Sigmoid colon (tissue), 7 donors: ENCODE results near the gene COL15A1. TPM values are rescaled to one million over a fixed set of nuclear protein-coding genes. Genes with fewer than 3 reads are reported as not detected.

Experiments used
- DNase-seq: peaks from one replicate; pipeline ENCODE4 v3.0.0-alpha.2; 2019
- H3K27ac ChIP-seq, 4 donors: fragments of 200-600 bp; sonication (generic); one replicate each; pipeline ENCODE4 v1.5.1; 2016 to 2019; ENCODE audit warnings: mild to moderate bottlenecking in 1 of 4
- H3K27me3 ChIP-seq, 3 donors: fragments of 200-600 bp; sonication (generic); one replicate each; pipeline ENCODE4 v1.5.1; 2019; ENCODE audit warnings: mild to moderate bottlenecking in 1 of 3
- H3K36me3 ChIP-seq, 4 donors: fragments of 200-600 bp; sonication (generic); one replicate each; pipeline ENCODE4 v1.5.1; 2016 to 2019
- H3K4me1 ChIP-seq, 4 donors: fragments of 200-600 bp; sonication (generic); one replicate each; pipeline ENCODE4 v1.5.1; 2017 to 2019
- H3K4me3 ChIP-seq, 4 donors: fragments of 200-600 bp; sonication (generic); one replicate each; pipeline ENCODE4 v1.5.1; 2017 to 2019; ENCODE audit warnings: mild to moderate bottlenecking in 2 of 4, moderate library complexity in 1 of 4
- H3K9me3 ChIP-seq, 4 donors: fragments of 200-600 bp in 3 of 4; sonication (generic) in 3 of 4; one replicate each; pipeline versions ENCODE4 v1.5.1 to v1.6.1; 2013 to 2019
- CTCF ChIP-seq, 4 experiments: fragments of 450-650 bp in 3 of 4; fragments of 200-600 bp in 1 of 4; IDR thresholded peaks; one replicate each; pipeline ENCODE4 v1.5.1; 2016 to 2019; ENCODE audit warnings: antibody characterized with exemption in 4 of 4, mild to moderate bottlenecking in 3 of 4, moderate library complexity in 2 of 4
- EP300 ChIP-seq, 4 donors: sonication (generic); formaldehyde crosslinking; IDR thresholded peaks; one replicate each; pipeline ENCODE4 v1.6.1; 2017; ENCODE audit warnings: antibody characterized with exemption in 4 of 4
- POLR2A ChIP-seq, 2 donors: fragments of 450-650 bp; IDR thresholded peaks; one replicate each; pipeline ENCODE4 v1.6.1; 2016; ENCODE audit warnings: antibody characterized with exemption in 2 of 2, mild to moderate bottlenecking in 2 of 2, moderate library complexity in 2 of 2
- POLR2AphosphoS5 ChIP-seq, 4 donors: sonication (generic); formaldehyde crosslinking; IDR thresholded peaks; one replicate each; pipeline ENCODE4 v1.6.1; 2017; ENCODE audit warnings: antibody characterized with exemption in 4 of 4
- WGBS, 2 donors: extraction: QIAGEN DNeasy Blood & Tissue Kit; methylation state at CpG; one replicate each; pipeline ENCODE4 v1.1.7; 2013; 5-methylcytosine and 5-hydroxymethylcytosine counted together
- intact Hi-C: fragments of 100-400 bp; cut with DNase I; formaldehyde crosslinking; loops from one replicate; pipeline ENCODE4 v1.15.1; 2023
- polyA plus RNA-seq, 3 donors: library from polyadenylated mRNA; stranded (reverse); fragments of 200-250 nt; gene quantifications; one replicate each; pipeline ENCODE4 v1.2.3, GENCODE V29; 2013
- total RNA-seq, 4 donors: library from RNA; depleted of rRNA; stranded (reverse); fragments of >200 nt; gene quantifications; one replicate each; pipeline ENCODE4 v1.1.0, GENCODE V29; 2016
- donor health status: healthy with polysubstance abuse.
- donor health status: Bipolar disorder and iron deficiency.
- donor health status: healthy.

COL15A1 gene
- total and polyA plus RNA-seq, 7 donors: under 0.01 to 104 (median 21.4) TPM

- WGBS, 2 donors: 37 to 95% methylated on average over 2 of the region's 2 CpGs
- TF ChIP-seq POLR2AphosphoS5 (IDR thresholded peaks at IDR 0.05) (no peak), POLR2A (IDR thresholded peaks at IDR 0.05) (no peak), EP300 (IDR thresholded peaks at IDR 0.05) (no peak), CTCF (IDR thresholded peaks at IDR 0.05) (no peak)
- no peaks in the 10 kb centered on the region for H3K4me1 ChIP-seq
- no peak for DNase-seq
- H3K27me3 ChIP-seq: no peaks in the 10 kb centered on the region
- no peak overlapping the region for H3K27ac ChIP-seq
- H3K4me3 ChIP-seq: no peak overlapping the region
- intact Hi-C loops: no loop called here
- H3K9me3 ChIP-seq: no peaks in the 10 kb centered on the region
- H3K36me3 ChIP-seq: no peaks in the 10 kb centered on the region
Measured at GRCh38 chr9:98933890-98934289, 9.8 kb upstream of the COL15A1 start.

- intact Hi-C loops: no loop called here
- H3K27me3 ChIP-seq: no peaks in the 10 kb centered on the region
- no peak for DNase-seq
- H3K4me3 ChIP-seq: no peak overlapping the region
- no peaks in the 10 kb centered on the region for H3K4me1 ChIP-seq
- no peak overlapping the region for H3K27ac ChIP-seq
- TF ChIP-seq POLR2A (IDR thresholded peaks at IDR 0.05) (no peak), EP300 (IDR thresholded peaks at IDR 0.05) (no peak), POLR2AphosphoS5 (IDR thresholded peaks at IDR 0.05) (no peak), CTCF (IDR thresholded peaks at IDR 0.05) (no peak)
- no peaks in the 10 kb centered on the region for H3K9me3 ChIP-seq
- 55 to 57% methylated on average over 3 of the region's 3 CpGs for WGBS, 2 donors
- no peaks in the 10 kb centered on the region for H3K36me3 ChIP-seq
Measured at GRCh38 chr9:98935071-98935505, 8.6 kb upstream of the COL15A1 start.

GRCh38 chr9:98940276-98940675 lies 3.4 kb upstream of the COL15A1 start:
- no peak for TF ChIP-seq POLR2A (IDR thresholded peaks at IDR 0.05)
- no peak for TF ChIP-seq CTCF (IDR thresholded peaks at IDR 0.05)
- no peak for TF ChIP-seq POLR2AphosphoS5 (IDR thresholded peaks at IDR 0.05)
- TF ChIP-seq EP300 (IDR thresholded peaks at IDR 0.05): no peak
- no peak for DNase-seq
- intact Hi-C loops: no loop called here

GRCh38 chr9:98941946-98942523 lies 1.7 kb upstream of the COL15A1 start:
- intact Hi-C loops: loop anchor here (2.0 kb wide), 1 partner anchor 81 kb away; no protein-coding TSS in a partner anchor
- Histone ChIP-seq H3K9me3 (no peaks in the 10 kb centered on the region), H3K4me3 (no peak overlapping the region), H3K36me3 (no peaks in the 10 kb centered on the region), H3K27ac (peak overlapping the region; percentile 85 to 89 (median 87)), H3K4me1 (peaks cover 0 to 39% (median 30%) of the 10 kb centered on the region in 4 donors), H3K27me3 (no peaks in the 10 kb centered on the region)
- no peak for TF ChIP-seq EP300 (IDR thresholded peaks at IDR 0.05)
- no peak for TF ChIP-seq CTCF (IDR thresholded peaks at IDR 0.05)
- TF ChIP-seq POLR2A (IDR thresholded peaks at IDR 0.05): no peak
- no peak for TF ChIP-seq POLR2AphosphoS5 (IDR thresholded peaks at IDR 0.05)
- no peak for DNase-seq
- WGBS, 2 donors: 90% methylated on average over 8 of the region's 8 CpGs

More at GRCh38 chr9:98940276-98940675, 3.4 kb upstream of the COL15A1 start:
- H3K4me1 ChIP-seq: peaks cover 0 to 22% (median 15%) of the 10 kb centered on the region in 4 donors
- no peaks in the 10 kb centered on the region for H3K9me3 ChIP-seq
- H3K4me3 ChIP-seq: no peak overlapping the region
- H3K27me3 ChIP-seq: no peaks in the 10 kb centered on the region
- WGBS, 2 donors: 53 to 55% methylated on average over 3 of the region's 3 CpGs
- H3K36me3 ChIP-seq: no peaks in the 10 kb centered on the region
- no peak overlapping the region for H3K27ac ChIP-seq
